ENCODE results near the gene MINK1. TPM values are rescaled to one million over a fixed set of nuclear protein-coding genes. Genes with fewer than 3 reads are reported as not detected.

The MINK1 gene
- total and polyA plus RNA-seq, 2 of the 13 experiments (the other 11 are each of a cell fraction or from before 2014, with no cell fraction given) = 17.2 to 63.9 TPM

DNA sequence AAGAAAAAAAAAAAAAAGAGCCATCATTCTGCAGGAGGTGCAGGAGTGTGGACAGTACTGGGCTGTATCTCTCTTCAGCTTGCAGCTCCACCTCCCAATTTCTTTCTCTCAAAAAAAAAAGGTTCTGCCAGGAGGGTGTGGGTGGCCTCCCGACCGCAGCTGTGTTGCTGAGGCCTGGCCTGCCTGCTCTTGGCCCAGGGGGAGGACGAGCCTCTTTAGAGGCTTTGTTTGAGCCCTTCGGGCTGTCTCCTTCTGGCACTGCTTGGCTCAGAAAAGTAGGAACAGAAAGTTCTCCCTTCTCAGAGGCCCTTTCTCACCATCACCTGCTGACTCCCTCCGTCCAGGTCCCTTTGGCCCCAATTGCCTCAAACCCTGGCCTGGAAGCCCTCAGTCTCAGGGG lies 43.9 kb downstream of the MINK1 start (continued):
- TF ChIP-seq ZNF142 (CRISPR knock-in tag; IDR thresholded peaks at IDR 0.05) (no peak), SMAD3 (CRISPR knock-in tag; IDR thresholded peaks at IDR 0.05) (no peak), DR1 (CRISPR knock-in tag; IDR thresholded peaks at IDR 0.05) (no peak), CEBPZ (IDR thresholded peaks at IDR 0.05; ENCODE audit: low read length) (no peak), CEBPB (IDR thresholded peaks at IDR 0.05; ENCODE audit: borderline replicate concordance, low read depth, low read length) (no peak), SMYD3 (CRISPR knock-in tag; IDR thresholded peaks at IDR 0.05) (no peak), ZNF816 (CRISPR knock-in tag; IDR thresholded peaks at IDR 0.05; ENCODE audit: borderline replicate concordance) (no peak), ZNF615 (CRISPR knock-in tag; IDR thresholded peaks at IDR 0.05; ENCODE audit: borderline replicate concordance) (no peak)
- TF ChIP-seq, protein P1, sequence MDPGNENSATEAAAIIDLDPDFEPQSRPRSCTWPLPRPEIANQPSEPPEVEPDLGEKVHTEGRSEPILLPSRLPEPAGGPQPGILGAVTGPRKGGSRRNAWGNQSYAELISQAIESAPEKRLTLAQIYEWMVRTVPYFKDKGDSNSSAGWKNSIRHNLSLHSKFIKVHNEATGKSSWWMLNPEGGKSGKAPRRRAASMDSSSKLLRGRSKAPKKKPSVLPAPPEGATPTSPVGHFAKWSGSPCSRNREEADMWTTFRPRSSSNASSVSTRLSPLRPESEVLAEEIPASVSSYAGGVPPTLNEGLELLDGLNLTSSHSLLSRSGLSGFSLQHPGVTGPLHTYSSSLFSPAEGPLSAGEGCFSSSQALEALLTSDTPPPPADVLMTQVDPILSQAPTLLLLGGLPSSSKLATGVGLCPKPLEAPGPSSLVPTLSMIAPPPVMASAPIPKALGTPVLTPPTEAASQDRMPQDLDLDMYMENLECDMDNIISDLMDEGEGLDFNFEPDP (CRISPR knock-in tag; conservative IDR thresholded peaks at IDR 0.05) = no peak
